ENCODE data around the gene WNT4.

- no peak for TF ChIP-seq CTCF (IDR thresholded peaks at IDR 0.05; ENCODE audit: borderline replicate concordance, extremely low read depth, low read length, poor library complexity, severe bottlenecking)
- TF ChIP-seq EZH2 (IDR thresholded peaks at IDR 0.05; ENCODE audit: borderline replicate concordance, low read depth, low read length, severe bottlenecking): no peak
These were observed 20.2 kb upstream of the WNT4 start for GRCh38 chr1:22163137-22163536.

All from DND-41 (cell line).